Gastrocnemius medialis (tissue), 4 donors: ENCODE measurements around the gene P2RY14. TPM values are rescaled to one million over a fixed set of nuclear protein-coding genes. Genes with fewer than 3 reads are reported as not detected.

Experiments used
- ATAC-seq, 2 donors: fragments of 150-250 bp; one replicate each; pipeline ENCODE4 v1.9.1; 2016
- DNase-seq, 2 donors: peaks; one replicate each; pipeline ENCODE4 v3.0.0-alpha.2; 2019
- H3K27ac ChIP-seq, 4 donors: fragments of 200-600 bp; sonication (generic); 1 replicate in 1 of 4; 2 replicates in 3 of 4; pipeline ENCODE4 v1.5.1; 2016 to 2018; ENCODE audit warnings: mild to moderate bottlenecking in 2 of 4, moderate library complexity in 1 of 4
- H3K27me3 ChIP-seq, 3 donors: fragments of 200-600 bp; sonication (generic) in 2 of 3; 1 replicate in 1 of 3; 2 replicates in 2 of 3; pipeline versions ENCODE4 v1.5.1 to v1.6.0; 2016 to 2019; ENCODE audit warnings: mild to moderate bottlenecking in 1 of 3, moderate library complexity in 1 of 3
- H3K36me3 ChIP-seq, 2 donors: fragments of 200-600 bp; sonication (generic) in 1 of 2; one replicate each; pipeline ENCODE4 v1.5.1; 2017 to 2018
- H3K4me1 ChIP-seq, 2 donors: fragments of 200-600 bp; sonication (generic) in 1 of 2; one replicate each; pipeline ENCODE4 v1.5.1; 2016 to 2017; ENCODE audit warnings: mild to moderate bottlenecking in 2 of 2
- H3K4me3 ChIP-seq, 4 donors: fragments of 200-600 bp; sonication (generic) in 3 of 4; 1 replicate in 1 of 4; 2 replicates in 3 of 4; pipeline ENCODE4 v1.5.1; 2016 to 2019; ENCODE audit warnings: mild to moderate bottlenecking in 2 of 4
- H3K9me3 ChIP-seq, 3 donors: fragments of 200-600 bp; sonication (generic) in 2 of 3; 1 replicate in 1 of 3; 2 replicates in 2 of 3; pipeline ENCODE4 v1.5.1; 2016 to 2019
- CTCF ChIP-seq, 5 experiments: fragments of 450-650 bp in 3 of 5; fragments of 200-600 bp in 2 of 5; sonication (generic) in 2 of 5; IDR thresholded peaks in 4 of 5; conservative IDR thresholded peaks in 1 of 5; 1 replicate in 4 of 5; 2 replicates in 1 of 5; pipeline ENCODE4 v1.5.1; 2016 to 2019; ENCODE audit warnings: antibody characterized with exemption in 5 of 5, mild to moderate bottlenecking in 3 of 5, moderate library complexity in 3 of 5
- POLR2A ChIP-seq, 2 donors: fragments of 450-650 bp; IDR thresholded peaks; one replicate each; pipeline ENCODE4 v1.6.1; 2017; ENCODE audit warnings: antibody characterized with exemption in 2 of 2, mild to moderate bottlenecking in 2 of 2, moderate library complexity in 2 of 2
- in situ Hi-C, 4 donors: fragments of 200-750 bp; cut with MboI; loops; one replicate each; pipeline versions ENCODE4 v1.15.0 to v1.8.0; 2017; ENCODE audit warnings: low sequenced_read_pairs in 4 of 4
- intact Hi-C: fragments of 100-400 bp; cut with DNase I; formaldehyde crosslinking; loops from one replicate; pipeline ENCODE4 v1.15.1; 2023; ENCODE audit warnings: low total_unique reads
- total RNA-seq, 4 donors: library from RNA; depleted of rRNA; stranded (reverse); fragments of >200 nt; gene quantifications; one replicate each; pipeline versions ENCODE4 v1.1.0 to v1.2.3, GENCODE V29; 2016

Gene P2RY14
- total RNA-seq, 4 donors from 2014 or later = 3.3 to 5.2 (median 3.8) TPM

- ATAC-seq (no peak), DNase-seq (no peak)
- no peak overlapping the region for H3K4me3 ChIP-seq
- H3K27me3 ChIP-seq = no peaks in the 10 kb centered on the region
- in situ Hi-C loops = no loop called here
- intact Hi-C loops = no loop called here
- no peak for TF ChIP-seq CTCF (IDR thresholded peaks at IDR 0.05 in 4 of 5, conservative IDR thresholded peaks at IDR 0.05 in 1 of 5)
- TF ChIP-seq POLR2A (IDR thresholded peaks at IDR 0.05) = no peak
- H3K4me1 ChIP-seq = no peaks in the 10 kb centered on the region
- no peaks in the 10 kb centered on the region for H3K9me3 ChIP-seq
- no peaks in the 10 kb centered on the region for H3K36me3 ChIP-seq
- no peak overlapping the region for H3K27ac ChIP-seq
These were observed 78.5 kb downstream of the P2RY14 start for GRCh38 chr3:151199554-151200438.

GRCh38 chr3:151198849-151199248 is 79.5 kb downstream of the P2RY14 start:
- Histone ChIP-seq H3K4me3 (no peak overlapping the region), H3K27ac (no peak overlapping the region), H3K9me3 (no peaks in the 10 kb centered on the region), H3K27me3 (no peaks in the 10 kb centered on the region), H3K4me1 (no peaks in the 10 kb centered on the region), H3K36me3 (no peaks in the 10 kb centered on the region)
- no peak for TF ChIP-seq CTCF (IDR thresholded peaks at IDR 0.05 in 4 of 5, conservative IDR thresholded peaks at IDR 0.05 in 1 of 5)
- in situ Hi-C loops = no loop called here
- ATAC-seq (no peak), DNase-seq (no peak)
- intact Hi-C loops = no loop called here

GRCh38 chr3:151197981-151198767 is 80.2 kb downstream of the P2RY14 start:
- Histone ChIP-seq H3K4me3 (no peak overlapping the region), H3K4me1 (no peaks in the 10 kb centered on the region), H3K27me3 (no peaks in the 10 kb centered on the region), H3K9me3 (no peaks in the 10 kb centered on the region), H3K27ac (no peak overlapping the region), H3K36me3 (no peaks in the 10 kb centered on the region)
- no peak for DNase-seq
- in situ Hi-C loops = no loop called here
- TF ChIP-seq CTCF (IDR thresholded peaks at IDR 0.05 in 4 of 5, conservative IDR thresholded peaks at IDR 0.05 in 1 of 5) = no peak
- ATAC-seq = no peak
- intact Hi-C loops = no loop called here

- Histone ChIP-seq H3K27me3 (no peaks in the 10 kb centered on the region), H3K27ac (no peak overlapping the region), H3K4me3 (no peak overlapping the region), H3K9me3 (no peaks in the 10 kb centered on the region), H3K36me3 (no peaks in the 10 kb centered on the region), H3K4me1 (no peaks in the 10 kb centered on the region)
- ATAC-seq (no peak), DNase-seq (no peak)
- intact Hi-C loops (no loop called here), in situ Hi-C loops (no loop called here)
- TF ChIP-seq CTCF (IDR thresholded peaks at IDR 0.05 in 4 of 5, conservative IDR thresholded peaks at IDR 0.05 in 1 of 5) (no peak), POLR2A (IDR thresholded peaks at IDR 0.05) (no peak)
These were observed 81.1 kb downstream of the P2RY14 start for GRCh38 chr3:151197228-151197627.
